B cell (primary cell): ENCODE measurements around the gene ETS1.

ENCODE experiments used
- EZH2 ChIP-seq: IDR thresholded peaks from 2 replicates; pipeline ENCODE4 v1.6.1; 2012; ENCODE audit warnings: borderline replicate concordance, low read depth, mild to moderate bottlenecking, moderate library complexity, low read length; ENCODE audit not compliant: insufficient read depth, poor library complexity, severe bottlenecking
- TF ChIP-seq, protein P1 (sequence below): fragments of 200-600 bp; IDR thresholded peaks from one replicate; pipeline ENCODE4 v1.8.0; 2022; ENCODE audit warnings: antibody characterized with exemption, mild to moderate bottlenecking

DNA sequence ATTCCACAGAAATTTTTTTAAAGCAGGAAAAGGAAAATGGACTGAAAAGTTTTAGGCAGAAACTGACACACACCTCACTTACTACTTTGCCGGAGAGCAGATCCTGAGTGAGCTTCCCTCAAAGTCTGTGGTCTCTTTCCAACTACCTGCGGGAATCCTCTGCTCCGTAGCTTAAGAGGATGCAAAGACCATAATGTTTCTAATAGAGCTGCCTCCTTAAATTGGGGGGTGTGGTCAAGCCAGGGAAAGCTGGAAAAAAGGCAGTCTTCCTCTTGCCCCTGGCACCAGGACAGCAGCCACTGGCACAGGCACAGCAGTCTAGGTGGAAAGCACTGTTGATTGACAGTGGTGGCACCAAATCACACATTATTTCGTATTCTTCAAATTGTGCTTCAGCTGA is at the start of gene ETS1:
- TF ChIP-seq, protein P1, sequence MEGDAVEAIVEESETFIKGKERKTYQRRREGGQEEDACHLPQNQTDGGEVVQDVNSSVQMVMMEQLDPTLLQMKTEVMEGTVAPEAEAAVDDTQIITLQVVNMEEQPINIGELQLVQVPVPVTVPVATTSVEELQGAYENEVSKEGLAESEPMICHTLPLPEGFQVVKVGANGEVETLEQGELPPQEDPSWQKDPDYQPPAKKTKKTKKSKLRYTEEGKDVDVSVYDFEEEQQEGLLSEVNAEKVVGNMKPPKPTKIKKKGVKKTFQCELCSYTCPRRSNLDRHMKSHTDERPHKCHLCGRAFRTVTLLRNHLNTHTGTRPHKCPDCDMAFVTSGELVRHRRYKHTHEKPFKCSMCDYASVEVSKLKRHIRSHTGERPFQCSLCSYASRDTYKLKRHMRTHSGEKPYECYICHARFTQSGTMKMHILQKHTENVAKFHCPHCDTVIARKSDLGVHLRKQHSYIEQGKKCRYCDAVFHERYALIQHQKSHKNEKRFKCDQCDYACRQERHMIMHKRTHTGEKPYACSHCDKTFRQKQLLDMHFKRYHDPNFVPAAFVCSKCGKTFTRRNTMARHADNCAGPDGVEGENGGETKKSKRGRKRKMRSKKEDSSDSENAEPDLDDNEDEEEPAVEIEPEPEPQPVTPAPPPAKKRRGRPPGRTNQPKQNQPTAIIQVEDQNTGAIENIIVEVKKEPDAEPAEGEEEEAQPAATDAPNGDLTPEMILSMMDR = no peak
- TF ChIP-seq EZH2 = no peak
